K562 treated with DMSO at 1 percent for 4 hours (cell line): ENCODE results near the gene SBF2. TPM values are rescaled to one million over a fixed set of nuclear protein-coding genes. Genes with fewer than 3 reads are reported as not detected.

Experiments
- total RNA-seq: library from RNA; unstranded; fragments of 300-600 nt; gene quantifications from 2 replicates; pipeline ENCODE4 v1.2.3, GENCODE V29; 2022; ENCODE audit not compliant: insufficient read depth

The SBF2 gene
- total RNA-seq = 2.2 and 3.0 TPM in 2 replicates

GRCh38 chr11:10293423-10294289 lies at the start of gene SBF2:
SBF2 (minus strand) TSS chr11:10294219; CDS start chr11:10294069, 150 bp downstream.

GRCh38 chr11:10304495-10305261 lies 10.7 kb upstream of the SBF2 start, which contains the start of gene ADM:
ADM (plus strand) TSS chr11:10305073; CDS start chr11:10305701, 628 bp downstream.

Other genes starting within 250 kb of the SBF2 start
- 0.63 TPM in 1 of 2 replicates, not detected in the other for gene ADM, start 10.9 kb upstream of the SBF2 start, total RNA-seq
- 4.7 and 5.9 TPM in 2 replicates for gene AMPD3, start 161.0 kb upstream of the SBF2 start, total RNA-seq
- 7.7 and 9.0 TPM in 2 replicates for gene RNF141, start 247.0 kb upstream of the SBF2 start, total RNA-seq